Colonic mucosa (tissue), 4 donors: Measurements from ENCODE around the gene SRCIN1. TPM values are rescaled to one million over a fixed set of nuclear protein-coding genes. Genes with fewer than 3 reads are reported as not detected.
"Not testable (repeated sequence)": the region's sequence is repeated elsewhere in the genome, so short reads cannot be mapped to it uniquely, and the experiment has no call there.

Source experiments
- DNase-seq: peaks from one replicate; pipeline ENCODE4 v3.0.0-alpha.2; 2020
- H3K27ac ChIP-seq: fragments of 200-600 bp; one replicate; pipeline ENCODE4 v1.8.0; 2021
- H3K27me3 ChIP-seq: fragments of 200-600 bp; one replicate; pipeline ENCODE4 v1.8.0; 2021
- H3K36me3 ChIP-seq: fragments of 200-600 bp; one replicate; pipeline ENCODE4 v1.8.0; 2021
- H3K4me1 ChIP-seq: fragments of 200-600 bp; one replicate; pipeline ENCODE4 v1.8.0; 2021; ENCODE audit warnings: mild to moderate bottlenecking
- H3K4me3 ChIP-seq: fragments of 200-600 bp; one replicate; pipeline ENCODE4 v1.8.0; 2021
- H3K9ac ChIP-seq, 2 donors: one replicate each; pipeline ENCODE4 v1.7.0; 2013; ENCODE audit warnings: control low read depth in 2 of 2, low read depth in 2 of 2, low read length in 2 of 2
- H3K9me3 ChIP-seq: fragments of 200-600 bp; one replicate; pipeline ENCODE4 v1.8.0; 2021
- intact Hi-C: fragments of 100-400 bp; cut with DNase I; formaldehyde crosslinking; loops from one replicate; pipeline ENCODE4 v1.14.1; 2022
- total RNA-seq, 2 donors: library from RNA; stranded (reverse); fragmentation: NEBNext Ultra II Directional in 1 of 2; extraction: Animal tissue kit (Norgen Biotek cat#: 25700) in 1 of 2; gene quantifications; one replicate each; pipeline ENCODE4 v1.2.1, GENCODE V29; 2021
- TF ChIP-seq, protein P1 (sequence below): fragments of 200-600 bp; IDR thresholded peaks from one replicate; pipeline ENCODE4 v1.8.0; 2022; ENCODE audit warnings: antibody characterized with exemption, mild to moderate bottlenecking
- donor health status: healthy.
- donor health status: DM: no; HTN: no; CAD: no.
- donor health status: DM: no; HTN: no; CAD: no.

The SRCIN1 gene
- total RNA-seq, 2 donors from 2014 or later = 1.1 to 4.2 TPM

DNA sequence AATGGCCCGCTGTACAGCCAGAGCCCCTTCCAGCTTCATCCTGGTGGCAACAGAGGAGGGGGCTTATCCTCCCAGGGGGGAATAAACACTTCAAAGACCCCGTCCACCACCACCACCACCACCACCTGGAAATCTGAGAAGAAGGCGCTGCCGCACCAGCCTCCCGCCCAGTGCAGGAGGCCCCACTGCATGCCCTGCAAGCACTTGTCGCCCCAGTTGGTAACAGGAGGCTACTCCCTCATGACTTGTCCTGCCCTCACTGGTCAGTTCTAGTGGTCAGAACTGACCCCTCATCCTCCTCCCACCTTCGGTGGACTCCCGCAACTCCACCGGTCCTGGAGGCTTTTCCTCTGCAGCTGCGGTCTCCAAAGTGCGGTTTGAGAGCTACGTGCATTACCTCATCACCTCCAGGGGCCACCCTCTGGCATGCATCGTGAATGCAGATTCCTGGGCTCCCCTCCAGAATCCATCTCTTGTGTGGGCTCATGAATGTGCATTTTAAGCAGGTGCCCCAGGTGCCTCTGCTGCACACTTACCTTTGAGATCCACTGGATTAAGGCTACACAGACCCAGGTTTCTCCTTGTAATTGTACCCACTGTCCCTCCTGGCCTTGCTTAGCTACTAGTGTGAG is 71.8 kb downstream of the SRCIN1 start:
- peaks cover 5% of the 10 kb centered on the region for H3K27me3 ChIP-seq
- no peaks in the 10 kb centered on the region for H3K4me1 ChIP-seq
- H3K36me3 ChIP-seq = no peaks in the 10 kb centered on the region
- no peaks in the 10 kb centered on the region for H3K9me3 ChIP-seq
- no peak overlapping the region for H3K4me3 ChIP-seq
- intact Hi-C loops = no loop called here
- no peak overlapping the region for H3K9ac ChIP-seq
- TF ChIP-seq, protein P1, sequence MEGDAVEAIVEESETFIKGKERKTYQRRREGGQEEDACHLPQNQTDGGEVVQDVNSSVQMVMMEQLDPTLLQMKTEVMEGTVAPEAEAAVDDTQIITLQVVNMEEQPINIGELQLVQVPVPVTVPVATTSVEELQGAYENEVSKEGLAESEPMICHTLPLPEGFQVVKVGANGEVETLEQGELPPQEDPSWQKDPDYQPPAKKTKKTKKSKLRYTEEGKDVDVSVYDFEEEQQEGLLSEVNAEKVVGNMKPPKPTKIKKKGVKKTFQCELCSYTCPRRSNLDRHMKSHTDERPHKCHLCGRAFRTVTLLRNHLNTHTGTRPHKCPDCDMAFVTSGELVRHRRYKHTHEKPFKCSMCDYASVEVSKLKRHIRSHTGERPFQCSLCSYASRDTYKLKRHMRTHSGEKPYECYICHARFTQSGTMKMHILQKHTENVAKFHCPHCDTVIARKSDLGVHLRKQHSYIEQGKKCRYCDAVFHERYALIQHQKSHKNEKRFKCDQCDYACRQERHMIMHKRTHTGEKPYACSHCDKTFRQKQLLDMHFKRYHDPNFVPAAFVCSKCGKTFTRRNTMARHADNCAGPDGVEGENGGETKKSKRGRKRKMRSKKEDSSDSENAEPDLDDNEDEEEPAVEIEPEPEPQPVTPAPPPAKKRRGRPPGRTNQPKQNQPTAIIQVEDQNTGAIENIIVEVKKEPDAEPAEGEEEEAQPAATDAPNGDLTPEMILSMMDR = no peak
- DNase-seq = no peak
- no peak overlapping the region for H3K27ac ChIP-seq

- H3K36me3 ChIP-seq = no peaks in the 10 kb centered on the region
- no peaks in the 10 kb centered on the region for H3K4me1 ChIP-seq
- no peak overlapping the region for H3K4me3 ChIP-seq
- H3K27me3 ChIP-seq = peaks cover 5% of the 10 kb centered on the region
- DNase-seq = no peak
- intact Hi-C loops = no loop called here
- TF ChIP-seq, protein P1 = no peak
- H3K9me3 ChIP-seq = no peaks in the 10 kb centered on the region
- no peak overlapping the region for H3K27ac ChIP-seq
- H3K9ac ChIP-seq = no peak overlapping the region
Observed at GRCh38 chr17:38533241-38533640, 72.5 kb downstream of the SRCIN1 start.

- H3K4me1 ChIP-seq = no peaks in the 10 kb centered on the region
- no peak overlapping the region for H3K9ac ChIP-seq
- H3K36me3 ChIP-seq = no peaks in the 10 kb centered on the region
- H3K27ac ChIP-seq = no peak overlapping the region
- H3K9me3 ChIP-seq = no peaks in the 10 kb centered on the region
- intact Hi-C loops = no loop called here
- DNase-seq = no peak
- TF ChIP-seq, protein P1 = no peak
- H3K27me3 ChIP-seq = peaks cover 5% of the 10 kb centered on the region
- H3K4me3 ChIP-seq = no peak overlapping the region
Observed at GRCh38 chr17:38532451-38532850, 73.3 kb downstream of the SRCIN1 start.

GRCh38 chr17:38531761-38532160 is 74.0 kb downstream of the SRCIN1 start:
- H3K9ac ChIP-seq, H3K27ac ChIP-seq, H3K4me3 ChIP-seq, H3K27me3 ChIP-seq, H3K4me1 ChIP-seq, intact Hi-C loops, H3K9me3 ChIP-seq, H3K36me3 ChIP-seq, DNase-seq: not testable (repeated sequence)

GRCh38 chr17:38530856-38531255 is 74.9 kb downstream of the SRCIN1 start:
- H3K27me3 ChIP-seq, H3K9me3 ChIP-seq, H3K4me1 ChIP-seq, H3K9ac ChIP-seq, DNase-seq, H3K4me3 ChIP-seq, H3K36me3 ChIP-seq, H3K27ac ChIP-seq, intact Hi-C loops: not testable (repeated sequence)

- H3K27ac ChIP-seq, DNase-seq, H3K9ac ChIP-seq, H3K4me1 ChIP-seq, H3K9me3 ChIP-seq, H3K4me3 ChIP-seq, intact Hi-C loops, H3K27me3 ChIP-seq, H3K36me3 ChIP-seq: not testable (repeated sequence)
Observed at GRCh38 chr17:38528141-38528540, 77.6 kb downstream of the SRCIN1 start.

GRCh38 chr17:38526526-38526925 is 79.2 kb downstream of the SRCIN1 start:
- H3K27ac ChIP-seq, H3K36me3 ChIP-seq, DNase-seq, H3K27me3 ChIP-seq, H3K4me3 ChIP-seq, intact Hi-C loops, H3K4me1 ChIP-seq, H3K9me3 ChIP-seq, H3K9ac ChIP-seq: not testable (repeated sequence)
